Motor neuron (in vitro differentiated cells): Measurements from ENCODE around the gene FXYD4. TPM values are rescaled to one million over a fixed set of nuclear protein-coding genes. Genes with fewer than 3 reads are reported as not detected.
A peak's percentile ranks its signal among the peaks of the same experiment; 100 is the strongest.
"Not testable (repeated sequence)": the region's sequence is repeated elsewhere in the genome, so short reads cannot be mapped to it uniquely, and the experiment has no call there.

ENCODE experiments used
- ATAC-seq, 8 experiments: fragments of 200-7000 bp; cut with Tn5 transposase; replicated peaks in 6 of 8; 2 replicates each; pipeline ENCODE4 v1.8.0; 2021; ENCODE audit warnings: mild to moderate bottlenecking in 8 of 8, moderate library complexity in 8 of 8
- H3K27ac ChIP-seq, 2 donors: fragments of 250-450 bp; sonication (Bioruptor Pico); 2 replicates each; pipeline ENCODE4 v1.9.0; 2021; ENCODE audit warnings: antibody characterized with exemption in 2 of 2, mild to moderate bottlenecking in 2 of 2, moderate library complexity in 1 of 2
- H3K4me1 ChIP-seq, 2 donors: fragments of 250-450 bp; sonication (Bioruptor Pico); replicated peaks in 1 of 2; 2 replicates each; pipeline ENCODE4 v1.6.1; 2021; ENCODE audit warnings: antibody characterized with exemption in 2 of 2, mild to moderate bottlenecking in 2 of 2, moderate library complexity in 1 of 2
- H3K4me3 ChIP-seq, 5 donors: fragments of 250-450 bp; sonication (Bioruptor Pico); 2 replicates each; pipeline ENCODE4 v1.9.0; 2021; ENCODE audit warnings: antibody characterized with exemption in 5 of 5, mild to moderate bottlenecking in 5 of 5, moderate library complexity in 4 of 5
- WGBS, 10 experiments: fragments of 450-650 bp; shearing (Covaris generic); methylation state at CpG; one replicate each; pipeline ENCODE4 v1.0.0; 2022; 5-methylcytosine and 5-hydroxymethylcytosine counted together
- in situ Hi-C, 9 experiments: fragments of 400-800 bp; cut with MboI; loops; one replicate each; pipeline ENCODE4 v1.15.0; 2021; ENCODE audit warnings: low sequenced_read_pairs in 9 of 9, low pct_unique_long_range_greater_than_20kb in 2 of 9; ENCODE audit not compliant: unreplicated experiment in 9 of 9
- total RNA-seq, 8 experiments: library from RNA; unstranded; fragments of 300-600 nt; gene quantifications; 2 replicates each; pipeline versions ENCODE4 v1.2.3 to v1.2.4, GENCODE V29; 2022

Gene FXYD4
- total RNA-seq = under 1 TPM in 1 of 8 experiments, not detected in 7; 0.29 TPM

GRCh38 chr10:43371418-43371817 lies at the start of gene FXYD4:
FXYD4 (plus strand) TSS chr10:43371636; CDS start chr10:43373747, 2,111 bp downstream.
- peak in 1 of 8 experiments; percentile 30 for ATAC-seq
- WGBS, 10 experiments = 10 to 100% (median 23%) methylated on average over 1 to 5 of the region's 13 CpGs; no CpG with 5 or more reads in 6 of the 10 experiments
- H3K4me1 ChIP-seq = peaks cover 0 to 13% of the 10 kb centered on the region in 2 donors
- in situ Hi-C loops = no loop called here
- no peak within 1 kb of the TSS for H3K4me3 ChIP-seq
- no peak within 1 kb of the TSS for H3K27ac ChIP-seq

- ATAC-seq = peak in 4 of 8 experiments; percentile 0 to 1 (median 1)
- 28 to 96% (median 50%) methylated on average over 2 to 11 of the region's 14 CpGs; no CpG with 5 or more reads in 1 of the 10 experiments for WGBS, 10 experiments
- no peak overlapping the region for H3K27ac ChIP-seq
These were observed 49.1 kb upstream of the FXYD4 start for GRCh38 chr10:43322331-43322730.

GRCh38 chr10:43322769-43323168 lies 48.7 kb upstream of the FXYD4 start:
- peak; percentile 90 to 99 (median 98) for ATAC-seq
- H3K4me3 ChIP-seq = peak overlapping the region; percentile 10 to 26 (median 17)
- H3K27ac ChIP-seq = peak overlapping the region in 1 of 2 donors; percentile 52
- WGBS, 10 experiments = 0 to 47% methylated on average over 2 to 3 of the region's 26 CpGs; no CpG with 5 or more reads in 8 of the 10 experiments
- in situ Hi-C loops = no loop called here
- H3K4me1 ChIP-seq = peaks cover 4 to 29% of the 10 kb centered on the region in 2 donors

More at GRCh38 chr10:43322331-43322730, 49.1 kb upstream of the FXYD4 start:
- Histone ChIP-seq H3K4me1 (peaks cover 4 to 29% of the 10 kb centered on the region in 2 donors), H3K4me3 (peak overlapping the region; percentile 10 to 26 (median 13))
- in situ Hi-C loops = no loop called here

GRCh38 chr10:43323245-43323644 lies 48.2 kb upstream of the FXYD4 start:
- H3K27ac ChIP-seq = peak overlapping the region in 1 of 2 donors; percentile 52
- H3K4me1 ChIP-seq = peaks cover 4 to 29% of the 10 kb centered on the region in 2 donors
- no peak for ATAC-seq
- peak overlapping the region; percentile 5 to 26 (median 17) for H3K4me3 ChIP-seq
- 66 to 96% (median 73%) methylated on average over 4 to 8 of the region's 14 CpGs; no CpG with 5 or more reads in 3 of the 10 experiments for WGBS, 10 experiments
- in situ Hi-C loops = no loop called here

- Histone ChIP-seq H3K27ac (no peak overlapping the region), H3K4me1 (peaks cover 4 to 17% of the 10 kb centered on the region in 2 donors), H3K4me3 (no peak overlapping the region)
- no peak for ATAC-seq
- WGBS, 10 experiments = 13 to 86% (median 49%) methylated on average over 1 to 3 of the region's 3 CpGs; no CpG with 5 or more reads in 4 of the 10 experiments
- in situ Hi-C loops = no loop called here
These were observed 46.6 kb upstream of the FXYD4 start for GRCh38 chr10:43324876-43325275.

- no peak overlapping the region for H3K27ac ChIP-seq
- H3K4me1 ChIP-seq = peaks cover 4 to 15% of the 10 kb centered on the region in 2 donors
- in situ Hi-C loops = no loop called here
- no peak overlapping the region for H3K4me3 ChIP-seq
- ATAC-seq = no peak
- WGBS, 10 experiments = 0 to 100% (median 71%) methylated on average over 1 to 2 of the region's 2 CpGs; no CpG with 5 or more reads in 3 of the 10 experiments
These were observed 44.3 kb upstream of the FXYD4 start for GRCh38 chr10:43327171-43327570.

- WGBS, 10 experiments = 16 to 96% (median 71%) methylated on average over 1 to 5 of the region's 5 CpGs; no CpG with 5 or more reads in 1 of the 10 experiments
These were observed 43.5 kb upstream of the FXYD4 start for GRCh38 chr10:43327986-43328385.

GRCh38 chr10:43328810-43329209 lies 42.6 kb upstream of the FXYD4 start:
- ATAC-seq, H3K4me3 ChIP-seq, in situ Hi-C loops, H3K4me1 ChIP-seq, H3K27ac ChIP-seq: not testable (repeated sequence)
- 80 to 100% (median 91%) methylated on average over 1 to 7 of the region's 18 CpGs; no CpG with 5 or more reads in 7 of the 10 experiments for WGBS, 10 experiments

More at GRCh38 chr10:43327986-43328385, 43.5 kb upstream of the FXYD4 start:
- in situ Hi-C loops = no loop called here
- peaks cover 4 to 10% of the 10 kb centered on the region in 2 donors for H3K4me1 ChIP-seq
- no peak overlapping the region for H3K27ac ChIP-seq
- no peak for ATAC-seq
- no peak overlapping the region for H3K4me3 ChIP-seq

- H3K4me1 ChIP-seq, ATAC-seq, H3K4me3 ChIP-seq, H3K27ac ChIP-seq, in situ Hi-C loops: not testable (repeated sequence)
- WGBS, 10 experiments = 94% methylated on average over 7 of the region's 40 CpGs; no CpG with 5 or more reads in 9 of the 10 experiments
These were observed 42.1 kb upstream of the FXYD4 start for GRCh38 chr10:43329246-43329885.

GRCh38 chr10:43330049-43330823 lies 41.2 kb upstream of the FXYD4 start:
- H3K4me3 ChIP-seq, H3K4me1 ChIP-seq, H3K27ac ChIP-seq, in situ Hi-C loops: not testable (repeated sequence)
- no CpG with 5 or more reads among the region's 11 CpGs for WGBS, 10 experiments
- ATAC-seq = peak in 1 of 8 experiments; percentile 16

- H3K27ac ChIP-seq, H3K4me1 ChIP-seq, in situ Hi-C loops, ATAC-seq, H3K4me3 ChIP-seq: not testable (repeated sequence)
- 0 to 100% (median 79%) methylated on average over 1 to 4 of the region's 4 CpGs; no CpG with 5 or more reads in 2 of the 10 experiments for WGBS, 10 experiments
These were observed 40.7 kb upstream of the FXYD4 start for GRCh38 chr10:43330824-43331127.

- WGBS, 10 experiments = 89 to 100% (median 100%) methylated on average over 1 to 3 of the region's 3 CpGs; no CpG with 5 or more reads in 3 of the 10 experiments
- in situ Hi-C loops = no loop called here
- Histone ChIP-seq H3K4me1 (peaks cover 8 to 15% of the 10 kb centered on the region in 2 donors), H3K4me3 (no peak overlapping the region), H3K27ac (no peak overlapping the region)
- ATAC-seq = no peak
These were observed 37.8 kb upstream of the FXYD4 start for GRCh38 chr10:43333653-43334052.

GRCh38 chr10:43336061-43336460 lies 35.4 kb upstream of the FXYD4 start:
- Histone ChIP-seq H3K4me3 (no peak overlapping the region), H3K4me1 (peaks cover 8 to 15% of the 10 kb centered on the region in 2 donors), H3K27ac (no peak overlapping the region)
- 0 to 100% methylated on average over 1 to 2 of the region's 3 CpGs; no CpG with 5 or more reads in 8 of the 10 experiments for WGBS, 10 experiments
- in situ Hi-C loops = no loop called here
- no peak for ATAC-seq
